ENCODE results near the gene CCL17.

GRCh38 chr16:57358527-57359095 lies 46.0 kb upstream of the CCL17 start, which contains the start of gene CCL22:
- TF ChIP-seq CTCF (IDR thresholded peaks at IDR 0.05) (no peak), POLR2A (IDR thresholded peaks at IDR 0.05) (no peak)

Measured in prostate gland (tissue), 2 donors.